A549 (cell line): ENCODE measurements around the gene SLC2A6.

Experiments used
- EP300 ChIP-seq, 2 experiments: fragments of >200 bp; sonication (Bioruptor Twin); formaldehyde crosslinking; IDR thresholded peaks; 2 replicates in 1 of 2; 3 replicates in 1 of 2; pipeline ENCODE4 v1.6.1; 2016 to 2017
- ESRRA ChIP-seq: fragments of 150-350 bp; IDR thresholded peaks from 2 replicates; pipeline ENCODE4 v1.6.1; 2014; ENCODE audit warnings: mild to moderate bottlenecking, low read length, borderline replicate concordance
- GATA3 ChIP-seq: IDR thresholded peaks from 2 replicates; pipeline ENCODE4 v1.6.1; 2012; ENCODE audit warnings: borderline replicate concordance
- HOXA7 ChIP-seq: fragments of 250-450 bp; sonication (Bioruptor Pico); IDR thresholded peaks from 2 replicates; pipeline ENCODE4 v1.5.0; 2020; ENCODE audit warnings: mild to moderate bottlenecking, moderate library complexity
- MAFK ChIP-seq: fragments of 450-650 bp; IDR thresholded peaks from 2 replicates; pipeline ENCODE4 v1.6.1; 2014; ENCODE audit not compliant: partially characterized antibody
- MYC ChIP-seq: IDR thresholded peaks from 2 replicates; pipeline ENCODE4 v1.6.1; 2012; ENCODE audit warnings: mild to moderate bottlenecking, inconsistent platforms, low read length, improper control_type of control experiment, borderline replicate concordance
- POLR2A ChIP-seq: IDR thresholded peaks from 2 replicates; pipeline ENCODE4 v1.6.1; 2012; ENCODE audit warnings: mild to moderate bottlenecking, low read length
- RAD21 ChIP-seq, 2 experiments: fragments of >200 bp in 1 of 2; sonication (Bioruptor Twin) in 1 of 2; formaldehyde crosslinking in 1 of 2; IDR thresholded peaks in 1 of 2; conservative IDR thresholded peaks in 1 of 2; 2 replicates in 1 of 2; 3 replicates in 1 of 2; pipeline ENCODE4 v1.6.1; 2012 to 2018; ENCODE audit warnings: inconsistent platforms in 1 of 2
- SMC3 ChIP-seq: fragments of >200 bp; sonication (Bioruptor Twin); formaldehyde crosslinking; IDR thresholded peaks from 3 replicates; pipeline ENCODE4 v1.6.1; 2018; ENCODE audit warnings: inconsistent platforms
- TF ChIP-seq, protein P1 (sequence below): fragments of 450-650 bp; IDR thresholded peaks from 2 replicates; pipeline ENCODE4 v1.6.1; 2014; ENCODE audit warnings: antibody characterized with exemption
- TF ChIP-seq, protein P2 (sequence below): fragments of >200 bp; sonication (Bioruptor Twin); formaldehyde crosslinking; IDR thresholded peaks from 3 replicates; pipeline ENCODE4 v1.5.1; 2016

DNA sequence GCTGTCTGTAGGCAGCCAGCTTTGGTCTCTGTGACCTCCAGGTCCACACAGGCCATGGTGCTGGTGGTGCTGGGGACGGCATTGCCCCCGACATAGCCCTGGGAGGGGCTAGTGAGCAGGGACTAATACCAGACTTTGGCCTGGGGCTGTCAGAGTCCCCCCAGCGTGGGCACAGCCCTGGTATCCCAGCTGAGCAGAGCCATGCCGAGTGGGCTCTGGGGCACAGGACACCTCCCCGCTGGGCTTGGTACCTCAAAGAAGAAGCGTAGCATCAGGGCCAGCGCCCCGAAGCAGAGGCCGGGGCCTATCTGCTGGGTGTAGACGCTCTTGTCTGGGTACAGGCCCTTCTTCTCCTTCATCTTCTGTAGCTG lies 36.3 kb upstream of the SLC2A6 start:
- TF ChIP-seq EP300 (IDR thresholded peaks at IDR 0.05), result no peak
- TF ChIP-seq SMC3, result no peak
- TF ChIP-seq, protein P1, sequence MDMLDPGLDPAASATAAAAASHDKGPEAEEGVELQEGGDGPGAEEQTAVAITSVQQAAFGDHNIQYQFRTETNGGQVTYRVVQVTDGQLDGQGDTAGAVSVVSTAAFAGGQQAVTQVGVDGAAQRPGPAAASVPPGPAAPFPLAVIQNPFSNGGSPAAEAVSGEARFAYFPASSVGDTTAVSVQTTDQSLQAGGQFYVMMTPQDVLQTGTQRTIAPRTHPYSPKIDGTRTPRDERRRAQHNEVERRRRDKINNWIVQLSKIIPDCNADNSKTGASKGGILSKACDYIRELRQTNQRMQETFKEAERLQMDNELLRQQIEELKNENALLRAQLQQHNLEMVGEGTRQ, result no peak
- TF ChIP-seq, protein P2, sequence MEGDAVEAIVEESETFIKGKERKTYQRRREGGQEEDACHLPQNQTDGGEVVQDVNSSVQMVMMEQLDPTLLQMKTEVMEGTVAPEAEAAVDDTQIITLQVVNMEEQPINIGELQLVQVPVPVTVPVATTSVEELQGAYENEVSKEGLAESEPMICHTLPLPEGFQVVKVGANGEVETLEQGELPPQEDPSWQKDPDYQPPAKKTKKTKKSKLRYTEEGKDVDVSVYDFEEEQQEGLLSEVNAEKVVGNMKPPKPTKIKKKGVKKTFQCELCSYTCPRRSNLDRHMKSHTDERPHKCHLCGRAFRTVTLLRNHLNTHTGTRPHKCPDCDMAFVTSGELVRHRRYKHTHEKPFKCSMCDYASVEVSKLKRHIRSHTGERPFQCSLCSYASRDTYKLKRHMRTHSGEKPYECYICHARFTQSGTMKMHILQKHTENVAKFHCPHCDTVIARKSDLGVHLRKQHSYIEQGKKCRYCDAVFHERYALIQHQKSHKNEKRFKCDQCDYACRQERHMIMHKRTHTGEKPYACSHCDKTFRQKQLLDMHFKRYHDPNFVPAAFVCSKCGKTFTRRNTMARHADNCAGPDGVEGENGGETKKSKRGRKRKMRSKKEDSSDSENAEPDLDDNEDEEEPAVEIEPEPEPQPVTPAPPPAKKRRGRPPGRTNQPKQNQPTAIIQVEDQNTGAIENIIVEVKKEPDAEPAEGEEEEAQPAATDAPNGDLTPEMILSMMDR, result no peak
- TF ChIP-seq MAFK, result no peak
- TF ChIP-seq HOXA7 (CRISPR knock-in tag), result no peak
- TF ChIP-seq POLR2A, result no peak
- TF ChIP-seq MYC, result no peak
- no peak for TF ChIP-seq ESRRA
- no peak for TF ChIP-seq GATA3
- TF ChIP-seq RAD21 (conservative IDR thresholded peaks at IDR 0.05 in 1 of 2, IDR thresholded peaks at IDR 0.05 in 1 of 2), result no peak
